Colonic mucosa (tissue), 4 donors: ENCODE measurements around the gene RAB11FIP2. TPM values are rescaled to one million over a fixed set of nuclear protein-coding genes. Genes with fewer than 3 reads are reported as not detected.
"Not testable (repeated sequence)": the region's sequence is repeated elsewhere in the genome, so short reads cannot be mapped to it uniquely, and the experiment has no call there.

Experiments used
- DNase-seq: peaks from one replicate; pipeline ENCODE4 v3.0.0-alpha.2; 2020
- H3K27ac ChIP-seq: fragments of 200-600 bp; one replicate; pipeline ENCODE4 v1.8.0; 2021
- H3K27me3 ChIP-seq: fragments of 200-600 bp; one replicate; pipeline ENCODE4 v1.8.0; 2021
- H3K36me3 ChIP-seq: fragments of 200-600 bp; one replicate; pipeline ENCODE4 v1.8.0; 2021
- H3K4me1 ChIP-seq: fragments of 200-600 bp; one replicate; pipeline ENCODE4 v1.8.0; 2021; ENCODE audit warnings: mild to moderate bottlenecking
- H3K4me3 ChIP-seq: fragments of 200-600 bp; one replicate; pipeline ENCODE4 v1.8.0; 2021
- H3K9ac ChIP-seq, 2 donors: one replicate each; pipeline ENCODE4 v1.7.0; 2013; ENCODE audit warnings: control low read depth in 2 of 2, low read depth in 2 of 2, low read length in 2 of 2
- H3K9me3 ChIP-seq: fragments of 200-600 bp; one replicate; pipeline ENCODE4 v1.8.0; 2021
- CTCF ChIP-seq: fragments of 200-600 bp; IDR thresholded peaks from one replicate; pipeline ENCODE4 v1.8.0; 2022; ENCODE audit warnings: antibody characterized with exemption, mild to moderate bottlenecking
- intact Hi-C: fragments of 100-400 bp; cut with DNase I; formaldehyde crosslinking; loops from one replicate; pipeline ENCODE4 v1.14.1; 2022
- total RNA-seq, 2 donors: library from RNA; stranded (reverse); fragmentation: NEBNext Ultra II Directional in 1 of 2; extraction: Animal tissue kit (Norgen Biotek cat#: 25700) in 1 of 2; gene quantifications; one replicate each; pipeline ENCODE4 v1.2.1, GENCODE V29; 2021
- donor health status: healthy.
- donor health status: DM: no; HTN: no; CAD: no.
- donor health status: DM: no; HTN: no; CAD: no.

RAB11FIP2 gene
- total RNA-seq, 2 donors from 2014 or later, result 4.7 to 7.5 TPM

- Histone ChIP-seq H3K9me3 (no peaks in the 10 kb centered on the region), H3K4me1 (no peaks in the 10 kb centered on the region), H3K4me3 (no peak overlapping the region), H3K27ac (no peak overlapping the region), H3K27me3 (no peaks in the 10 kb centered on the region), H3K36me3 (no peaks in the 10 kb centered on the region), H3K9ac (no peak overlapping the region)
- no peak for DNase-seq
- no peak for TF ChIP-seq CTCF
- intact Hi-C loops, result no loop called here
Measured at GRCh38 chr10:118072840-118073239, 26.1 kb upstream of the RAB11FIP2 start.

DNA sequence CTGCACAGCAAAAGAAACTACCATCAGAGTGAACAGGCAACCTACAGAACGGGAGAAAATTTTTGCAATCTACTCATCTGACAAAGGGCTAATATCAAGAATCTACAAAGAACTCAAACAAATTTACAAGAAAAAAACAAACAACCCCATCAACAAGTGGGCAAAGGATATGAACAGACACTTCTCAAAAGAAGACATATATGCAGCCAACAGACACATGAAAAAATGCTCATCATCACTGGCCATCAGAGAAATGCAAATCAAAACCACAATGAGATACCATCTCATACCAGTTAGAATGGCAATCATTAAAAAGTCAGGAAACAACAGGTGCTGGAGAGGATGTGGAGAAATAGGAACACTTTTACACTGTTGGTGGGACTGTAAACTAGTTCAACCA, 20.6 kb upstream of the RAB11FIP2 start:
- H3K4me1 ChIP-seq, H3K36me3 ChIP-seq, H3K27me3 ChIP-seq, H3K27ac ChIP-seq, H3K4me3 ChIP-seq, DNase-seq, H3K9me3 ChIP-seq, H3K9ac ChIP-seq, intact Hi-C loops: not testable (repeated sequence)

DNA sequence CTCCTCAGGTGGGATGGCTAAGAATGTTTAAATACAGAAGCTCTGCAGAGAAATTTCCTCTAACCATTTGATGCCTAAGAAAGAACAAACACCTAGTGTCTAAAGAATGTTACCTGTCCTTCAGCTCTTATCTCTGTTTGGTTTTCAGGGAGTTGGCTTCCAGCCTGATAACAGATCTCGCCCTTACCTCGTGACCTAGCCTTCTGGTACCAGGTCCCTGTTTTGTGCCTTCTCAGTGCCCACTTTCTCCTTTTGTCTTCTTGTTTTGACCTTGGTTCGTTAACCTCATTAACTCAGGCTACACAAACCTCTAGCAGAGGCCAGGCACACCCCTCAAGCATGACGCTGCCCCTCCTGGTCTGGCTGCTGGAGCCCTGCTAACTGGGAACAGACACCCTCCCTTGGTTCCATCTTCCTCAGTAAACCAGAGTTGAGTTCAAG, 16.1 kb upstream of the RAB11FIP2 start:
- peak; percentile 68 for DNase-seq
- no peaks in the 10 kb centered on the region for H3K36me3 ChIP-seq
- H3K9me3 ChIP-seq, result no peaks in the 10 kb centered on the region
- no peaks in the 10 kb centered on the region for H3K27me3 ChIP-seq
- H3K27ac ChIP-seq, result no peak overlapping the region
- no peak overlapping the region for H3K9ac ChIP-seq
- TF ChIP-seq CTCF, result no peak
- H3K4me1 ChIP-seq, result no peaks in the 10 kb centered on the region
- intact Hi-C loops, result no loop called here
- no peak overlapping the region for H3K4me3 ChIP-seq

DNA sequence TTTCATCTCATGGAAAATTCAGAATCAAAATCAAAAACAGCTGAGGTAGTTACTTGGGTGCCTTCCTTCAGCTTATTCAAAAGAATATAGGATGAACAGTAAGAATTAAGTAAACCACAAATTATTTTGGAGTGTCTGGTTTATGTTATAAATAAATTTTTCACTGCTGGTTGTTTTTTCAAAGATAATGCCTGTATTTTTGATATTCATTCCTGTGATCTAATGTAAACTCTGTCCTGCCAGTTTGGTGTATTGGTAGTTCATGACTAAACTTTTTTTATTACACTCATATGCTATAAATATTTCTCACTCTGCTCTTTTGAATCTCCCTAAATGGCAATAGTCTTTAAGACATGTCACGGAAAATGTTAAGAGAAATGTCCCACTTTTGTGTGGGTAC, 11.6 kb upstream of the RAB11FIP2 start:
- Histone ChIP-seq H3K9ac (no peak overlapping the region), H3K27me3 (no peaks in the 10 kb centered on the region), H3K4me3 (no peak overlapping the region), H3K4me1 (no peaks in the 10 kb centered on the region), H3K36me3 (no peaks in the 10 kb centered on the region), H3K27ac (no peak overlapping the region), H3K9me3 (no peaks in the 10 kb centered on the region)
- no peak for TF ChIP-seq CTCF
- intact Hi-C loops, result no loop called here
- DNase-seq, result no peak

GRCh38 chr10:118057361-118057760, 10.6 kb upstream of the RAB11FIP2 start:
- TF ChIP-seq CTCF, result no peak
- Histone ChIP-seq H3K4me1 (no peaks in the 10 kb centered on the region), H3K9ac (no peak overlapping the region), H3K4me3 (no peak overlapping the region), H3K9me3 (no peaks in the 10 kb centered on the region), H3K36me3 (no peaks in the 10 kb centered on the region), H3K27ac (no peak overlapping the region), H3K27me3 (no peaks in the 10 kb centered on the region)
- no peak for DNase-seq
- intact Hi-C loops, result no loop called here

DNA sequence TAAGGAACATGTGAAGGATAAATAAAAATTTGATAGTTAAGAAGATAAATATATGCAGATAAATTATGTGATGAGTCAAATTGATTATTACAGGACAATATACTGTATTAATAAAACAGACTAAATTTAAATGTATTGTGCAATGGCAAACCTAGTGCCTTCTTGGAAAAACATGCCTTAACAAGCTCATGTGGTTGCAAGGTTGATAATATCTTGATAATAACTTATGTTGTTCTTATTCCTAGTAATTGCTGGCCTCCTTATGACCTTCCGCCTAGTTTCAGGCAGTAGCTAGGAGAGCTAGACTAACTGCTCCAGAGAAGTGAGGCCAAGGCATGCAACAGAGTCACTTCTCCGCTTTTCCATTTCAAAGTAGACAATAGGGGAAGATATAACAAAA, 7.6 kb upstream of the RAB11FIP2 start:
- no peak for DNase-seq
- Histone ChIP-seq H3K4me1 (no peaks in the 10 kb centered on the region), H3K36me3 (no peaks in the 10 kb centered on the region), H3K27me3 (no peaks in the 10 kb centered on the region), H3K9me3 (no peaks in the 10 kb centered on the region), H3K27ac (no peak overlapping the region), H3K4me3 (no peak overlapping the region), H3K9ac (no peak overlapping the region)
- no peak for TF ChIP-seq CTCF
- intact Hi-C loops, result no loop called here
